Fibroblast of lung (primary cell): Measurements from ENCODE around the gene ELP4.

Experiments used
- CTCF ChIP-seq, 2 donors: IDR thresholded peaks in 1 of 2; conservative IDR thresholded peaks in 1 of 2; 1 replicate in 1 of 2; 2 replicates in 1 of 2; pipeline ENCODE4 v1.5.1; 2011 to 2012; ENCODE audit warnings: low read length in 2 of 2, control low read depth in 1 of 2, inconsistent platforms in 1 of 2, low read depth in 1 of 2, mild to moderate bottlenecking in 1 of 2
- EZH2 ChIP-seq: IDR thresholded peaks from 2 replicates; pipeline ENCODE4 v1.5.1; 2012; ENCODE audit warnings: low read length, control low read depth, mild to moderate bottlenecking; ENCODE audit errors: missing control alignments

DNA sequence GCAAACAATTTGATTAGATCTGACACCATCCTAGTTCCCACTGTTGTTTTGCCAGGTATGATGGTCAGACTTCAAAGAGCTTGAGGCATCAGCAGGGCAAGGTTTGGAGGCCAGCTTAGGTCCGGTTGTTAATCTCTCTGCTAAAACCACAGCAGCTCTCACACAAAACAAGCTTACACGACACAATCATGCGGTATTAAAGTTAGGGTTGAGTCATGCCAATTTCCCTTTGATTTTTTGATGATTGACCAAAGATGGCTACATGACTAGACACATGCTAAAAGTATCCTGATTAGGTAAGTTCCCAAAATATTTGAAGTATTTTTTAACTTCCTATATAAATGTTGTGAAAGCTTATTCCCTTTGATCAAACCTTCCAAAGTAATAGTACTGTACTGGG is 145.9 kb downstream of the ELP4 start:
- TF ChIP-seq CTCF (conservative IDR thresholded peaks at IDR 0.05 in 1 of 2, IDR thresholded peaks at IDR 0.05 in 1 of 2; ENCODE audit: low read depth in 1 of 2, low read length in 2 of 2) (no peak), EZH2 (no peak)
